Fibroblast of skin of left biceps (primary cell): Measurements from ENCODE around the gene GNAT2.

Experiments
- DNase-seq, 2 experiments: peaks; one replicate each; pipeline ENCODE4 v3.0.0-alpha.2; 2013; ENCODE audit warnings: low read depth in 2 of 2

Gene GNAT2

GRCh38 chr1:109641861-109642260 is 22.4 kb upstream of the GNAT2 start:
- DNase-seq, result no peak

- no peak for DNase-seq
Observed at GRCh38 chr1:109641078-109641740, 21.8 kb upstream of the GNAT2 start.

DNA sequence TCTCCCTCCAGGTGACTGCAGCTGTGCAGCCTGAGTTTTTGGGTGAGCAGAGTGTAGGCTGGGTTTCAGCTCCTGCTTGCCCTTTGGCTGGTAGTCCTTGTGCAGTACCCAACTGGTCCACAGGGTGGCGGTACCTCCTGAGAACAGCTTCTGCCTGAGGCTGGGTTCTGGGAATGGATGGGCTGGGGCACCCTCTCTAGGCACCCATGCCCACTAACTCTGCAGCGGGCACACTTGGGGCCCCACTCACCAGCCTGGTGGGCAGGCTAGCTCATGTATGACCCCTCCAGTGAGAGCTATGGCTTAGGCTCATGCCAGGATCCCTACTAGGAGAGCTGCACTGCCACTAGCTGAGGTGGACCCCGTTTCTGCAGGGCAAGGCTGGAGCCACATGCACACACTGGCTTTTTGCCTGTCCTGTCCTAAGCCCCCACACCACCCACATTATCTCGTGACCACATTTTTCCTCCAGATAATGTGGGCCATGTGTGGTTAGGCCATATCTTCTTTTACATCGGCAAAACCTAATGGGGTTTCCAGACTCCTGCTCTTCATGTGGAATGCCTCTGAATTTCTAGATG is 21.0 kb upstream of the GNAT2 start:
- DNase-seq, result no peak

DNA sequence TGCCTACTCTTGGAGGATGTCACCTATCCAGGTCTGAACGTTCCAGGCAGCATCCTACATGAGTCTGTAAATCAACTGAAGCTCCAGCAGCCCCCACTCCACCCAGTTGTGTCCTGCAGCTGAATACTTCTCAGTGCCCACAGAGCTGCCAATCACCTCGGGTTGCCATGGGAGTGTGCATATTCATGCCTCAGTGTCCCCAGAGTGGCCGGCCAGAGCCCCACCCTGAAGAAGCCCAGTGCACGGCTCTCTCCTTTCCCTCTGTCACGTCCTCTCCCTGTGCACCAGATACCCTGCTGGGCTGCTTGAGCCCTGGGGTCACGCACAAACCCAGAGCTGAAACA is 20.4 kb upstream of the GNAT2 start:
- no peak for DNase-seq

DNA sequence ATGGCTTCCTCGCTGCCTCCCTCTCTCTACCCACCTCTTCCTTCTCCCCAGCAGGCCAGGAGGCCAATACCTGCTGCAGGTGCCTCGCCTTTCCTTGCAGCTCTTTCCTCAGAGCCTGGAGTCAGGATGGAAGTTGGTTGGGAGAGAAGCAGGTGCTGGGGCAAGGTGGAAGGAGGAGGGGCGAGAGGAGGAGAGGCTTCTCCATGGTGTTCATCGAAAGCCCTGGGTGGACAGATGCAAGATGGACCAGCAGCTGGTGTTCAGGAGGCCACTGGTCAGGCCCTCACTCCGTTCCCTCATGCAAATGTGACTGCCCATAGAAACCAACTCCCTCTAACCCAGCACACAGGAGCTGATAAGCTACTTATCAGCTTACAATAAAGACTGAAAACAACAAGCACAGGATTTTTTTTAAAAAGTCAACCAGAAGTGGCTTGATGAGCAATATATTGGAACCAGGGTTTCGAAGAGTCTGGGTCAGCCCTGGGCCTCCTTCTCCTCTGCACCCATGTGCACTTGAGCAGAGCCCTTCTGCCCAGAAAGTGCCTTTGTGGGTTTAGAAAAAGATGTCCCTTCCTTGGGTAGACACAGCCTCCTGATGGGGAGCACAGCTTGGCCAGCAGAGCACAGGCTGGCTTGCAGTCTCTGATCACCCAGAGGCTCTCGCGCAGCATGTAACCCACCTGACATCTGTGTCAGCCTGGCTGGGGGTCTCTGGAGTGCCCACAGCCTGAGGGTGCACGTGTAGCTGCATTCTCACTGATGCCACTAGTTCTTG is 19.8 kb upstream of the GNAT2 start:
- DNase-seq, result no peak

DNA sequence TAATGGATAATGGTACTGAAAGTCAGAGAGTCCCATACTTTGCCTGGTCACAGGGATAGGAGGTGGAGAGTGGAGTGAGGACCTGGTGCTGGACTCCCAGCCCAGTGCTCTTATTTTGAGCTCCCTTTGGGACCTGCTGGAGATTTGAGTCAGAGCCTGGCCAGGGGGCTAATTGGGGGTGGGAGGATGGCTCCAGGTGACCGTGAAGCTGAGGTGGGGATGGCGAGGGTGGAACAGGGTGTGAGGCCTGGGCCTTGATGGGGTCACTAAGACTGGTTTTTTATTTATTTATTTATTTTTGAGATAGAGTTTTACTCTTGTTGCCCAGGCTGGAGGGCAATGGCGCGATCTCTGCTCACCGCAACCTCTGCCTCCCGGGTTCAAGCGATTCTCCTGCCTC is 18.0 kb upstream of the GNAT2 start:
- DNase-seq, result no peak

DNA sequence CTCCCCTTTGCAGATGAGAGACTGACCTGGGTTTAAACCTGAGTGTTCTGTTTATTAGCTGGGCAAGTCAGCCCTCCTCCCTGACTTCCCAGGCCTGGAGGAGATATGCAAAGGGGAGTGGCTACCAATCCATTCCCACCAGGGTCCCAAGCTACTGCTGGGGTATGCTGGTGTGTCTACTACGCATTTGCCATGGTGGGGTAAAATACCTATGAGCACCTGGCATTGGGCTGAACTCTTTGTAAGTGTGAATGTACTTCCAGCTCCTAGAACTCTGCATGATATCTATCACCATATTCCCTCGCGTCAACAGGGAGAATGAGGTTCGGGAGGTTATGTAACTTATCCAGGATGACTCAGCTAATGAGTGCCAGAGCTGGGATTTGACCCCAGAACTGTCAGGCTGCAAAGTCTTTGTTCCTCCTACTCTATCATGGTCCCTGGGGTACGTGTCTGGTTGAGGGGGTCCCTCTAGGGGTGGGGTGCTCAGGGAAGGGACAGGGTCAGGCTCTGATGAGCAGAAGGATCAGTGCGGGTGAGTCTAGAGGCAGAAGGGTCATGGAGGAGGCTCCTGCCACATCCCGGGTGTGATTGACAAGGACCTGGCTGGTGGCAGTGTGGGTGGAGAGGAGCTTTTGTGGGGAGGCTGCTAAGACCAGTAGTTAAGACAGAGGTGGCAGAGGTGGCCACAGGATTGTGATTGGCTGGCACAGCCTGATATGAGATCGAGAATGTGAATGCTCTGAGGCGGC is 17.0 kb upstream of the GNAT2 start:
- DNase-seq, result no peak

GRCh38 chr1:109635862-109636200 is 16.4 kb upstream of the GNAT2 start:
- no peak for DNase-seq

GRCh38 chr1:109634771-109635750 is 15.6 kb upstream of the GNAT2 start:
- no peak for DNase-seq

GRCh38 chr1:109634292-109634691 is 14.9 kb upstream of the GNAT2 start:
- no peak for DNase-seq

GRCh38 chr1:109632671-109633346 is 13.4 kb upstream of the GNAT2 start:
- no peak for DNase-seq

- no peak for DNase-seq
Observed at GRCh38 chr1:109631513-109632505, 12.4 kb upstream of the GNAT2 start.

DNA sequence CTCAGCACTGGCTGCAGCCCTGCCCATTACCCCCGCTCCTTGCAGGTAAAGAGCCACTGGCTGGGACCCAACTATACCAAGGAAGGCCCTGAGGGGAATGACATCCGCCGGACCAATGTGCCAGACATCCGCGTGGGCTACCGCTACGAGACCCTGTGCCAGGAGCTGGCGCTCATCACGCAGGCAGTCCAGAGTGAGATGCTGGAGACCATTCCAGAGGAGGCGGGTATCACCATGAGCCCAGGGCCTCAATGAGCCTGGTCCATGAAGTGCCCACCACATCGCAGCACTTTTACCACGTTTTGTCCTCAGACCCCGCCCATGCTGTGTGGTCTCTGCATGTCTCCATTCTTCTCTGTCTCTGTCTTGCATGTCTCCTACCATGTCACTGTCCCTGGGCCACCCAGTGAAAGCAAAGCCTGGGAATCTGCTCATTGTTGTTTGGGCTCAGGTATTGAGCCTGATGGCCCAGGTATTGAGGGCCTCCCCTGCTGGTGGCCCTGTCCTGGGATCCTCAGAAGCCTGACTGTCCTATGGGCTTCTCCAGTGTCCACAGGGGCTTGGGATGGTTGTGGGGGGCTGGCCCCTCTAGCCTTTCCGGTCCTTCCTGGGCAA is 11.6 kb upstream of the GNAT2 start:
- no peak for DNase-seq

DNA sequence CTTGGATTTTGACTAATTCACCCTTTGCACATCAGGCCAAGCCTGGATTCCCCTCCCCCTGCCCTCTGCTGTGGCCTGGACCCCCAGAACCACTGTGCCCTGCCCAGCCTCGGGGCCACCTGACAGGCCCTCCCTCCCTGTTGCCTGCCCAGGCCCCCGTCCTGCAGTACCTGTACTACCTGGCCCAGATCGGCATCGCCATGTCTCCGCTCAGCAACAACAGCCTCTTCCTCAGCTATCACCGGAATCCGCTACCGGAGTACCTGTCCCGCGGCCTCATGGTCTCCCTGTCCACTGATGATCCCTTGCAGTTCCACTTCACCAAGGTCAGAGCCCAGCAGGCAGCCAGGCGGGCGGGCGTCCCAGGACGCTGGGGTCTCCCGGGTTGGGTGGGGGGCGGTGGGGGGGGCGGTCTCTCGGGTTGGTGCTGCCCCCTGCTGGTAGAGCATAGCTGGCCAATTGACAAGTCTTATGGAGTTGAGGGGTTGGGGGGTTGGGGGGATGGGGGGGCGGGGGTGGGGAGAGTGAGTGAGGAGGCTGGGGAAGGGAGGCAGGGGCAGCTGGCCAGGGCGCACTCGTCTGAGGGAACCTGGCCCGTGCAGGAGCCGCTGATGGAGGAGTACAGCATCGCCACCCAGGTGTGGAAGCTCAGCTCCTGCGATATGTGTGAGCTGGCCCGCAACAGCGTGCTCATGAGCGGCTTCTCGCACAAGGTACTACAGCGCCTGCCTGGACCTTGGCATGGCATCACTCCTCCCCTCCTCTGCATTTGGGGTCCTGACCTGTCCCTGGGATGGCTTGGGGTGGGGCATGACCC is 10.9 kb upstream of the GNAT2 start:
- DNase-seq, result no peak

DNA sequence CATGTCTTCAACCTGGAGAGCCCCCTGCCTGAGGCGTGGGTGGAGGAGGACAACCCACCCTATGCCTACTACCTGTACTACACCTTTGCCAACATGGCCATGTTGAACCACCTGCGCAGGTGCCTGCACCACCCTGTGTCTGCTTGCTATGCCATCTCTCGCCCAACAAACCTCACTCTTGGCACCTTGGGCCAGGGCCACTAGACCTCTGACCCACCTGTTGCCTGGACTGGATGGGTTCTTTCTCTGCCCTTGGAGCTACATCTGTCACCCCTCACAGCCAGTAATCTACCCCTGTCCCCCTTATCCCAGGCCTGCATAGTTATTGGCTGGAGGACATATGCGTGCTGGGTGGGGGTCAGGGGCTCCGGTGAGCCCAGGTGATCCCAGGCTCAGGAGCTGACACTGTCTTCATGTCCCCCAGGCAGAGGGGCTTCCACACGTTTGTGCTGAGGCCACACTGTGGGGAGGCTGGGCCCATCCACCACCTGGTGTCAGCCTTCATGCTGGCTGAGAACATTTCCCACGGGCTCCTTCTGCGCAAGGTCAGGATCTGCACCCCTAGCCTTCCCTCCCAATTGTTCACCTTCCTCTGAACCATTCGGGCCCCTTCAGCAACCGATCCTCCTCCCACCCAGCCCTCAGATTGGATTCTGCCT is 10.1 kb upstream of the GNAT2 start:
- no peak for DNase-seq

DNA sequence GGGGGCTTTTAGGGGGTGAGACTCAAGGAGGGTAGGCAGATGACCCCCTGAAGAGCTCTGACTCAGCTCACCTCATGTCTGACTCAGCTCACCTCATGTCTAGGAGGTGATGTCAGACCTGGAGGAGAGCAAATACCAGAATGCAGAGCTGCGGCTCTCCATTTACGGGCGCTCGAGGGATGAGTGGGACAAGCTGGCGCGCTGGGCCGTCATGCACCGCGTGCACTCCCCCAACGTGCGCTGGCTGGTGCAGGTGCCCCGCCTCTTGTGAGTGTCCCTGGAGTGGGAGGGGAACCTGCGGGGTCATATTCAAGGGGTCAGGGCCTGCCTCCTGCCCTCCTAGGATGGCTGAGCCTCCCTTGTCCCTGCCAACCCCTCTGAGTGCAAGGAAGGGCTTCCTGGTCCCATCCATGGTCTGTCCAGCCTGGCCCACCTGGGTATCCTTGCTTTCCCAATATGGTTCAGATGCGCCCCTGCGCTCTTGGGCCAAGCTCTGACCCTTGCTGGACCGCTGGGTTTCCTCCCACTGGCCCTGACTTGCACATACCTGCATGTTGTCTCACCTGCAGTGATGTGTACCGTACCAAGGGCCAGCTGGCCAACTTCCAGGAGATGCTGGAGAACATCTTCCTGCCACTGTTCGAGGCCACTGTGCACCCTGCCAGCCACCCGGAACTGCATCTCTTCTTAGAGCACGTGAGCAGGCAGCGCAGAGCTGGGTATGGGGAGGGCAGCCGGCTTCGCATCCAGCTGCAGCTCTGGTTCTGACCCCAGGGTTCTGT is 9.3 kb upstream of the GNAT2 start:
- no peak for DNase-seq
